ENCODE results near the gene ELF2. TPM values are rescaled to one million over a fixed set of nuclear protein-coding genes. Genes with fewer than 3 reads are reported as not detected.

The ELF2 gene
- total and polyA plus RNA-seq, 2 donors (not counting 3 experiments of a cell fraction or from before 2014, with no cell fraction given), result 16.4 to 35.1 TPM

DNA sequence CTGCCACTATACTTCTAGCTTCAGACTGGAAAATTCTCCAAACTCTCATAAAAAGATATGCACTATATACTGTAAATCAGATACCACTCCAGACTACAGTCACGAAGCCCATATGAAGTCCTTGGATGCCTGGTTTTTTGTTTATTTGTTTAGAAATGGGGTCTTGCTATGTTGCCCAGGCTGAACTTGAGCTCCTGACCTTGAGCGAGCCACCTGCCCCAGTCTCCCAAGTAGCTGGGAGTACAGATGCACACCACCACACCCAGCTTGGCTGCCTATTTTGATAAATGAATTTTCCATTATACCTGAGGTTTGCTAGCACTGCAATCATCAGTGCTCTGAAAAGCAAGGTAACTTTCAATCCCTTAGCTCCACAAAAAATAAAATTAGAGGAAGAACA is 53.1 kb downstream of the ELF2 start:
- Histone ChIP-seq H3K9ac (replicated peaks; ENCODE audit: extremely low read depth, insufficient read depth, low read length) (no peak overlapping the region), H3K4me2 (ENCODE audit: insufficient read depth, low read length) (no peak overlapping the region), H2AFZ (ENCODE audit: low read depth, low read length) (no peak overlapping the region), H3K9me1 (replicated peaks; ENCODE audit: control insufficient read depth, extremely low read depth, insufficient read depth, low read length) (no peaks in the 10 kb centered on the region), H3K4me3 (replicated peaks in 1 of 3; ENCODE audit: insufficient read depth in 1 of 3, low read depth in 1 of 3, low read length in 3 of 3) (no peak overlapping the region), H3K27me3 (ENCODE audit: control insufficient read depth in 2 of 2, insufficient read depth in 2 of 2, low read length in 2 of 2) (no peaks in the 10 kb centered on the region), H3K36me3 (ENCODE audit: control insufficient read depth in 2 of 2, extremely low read depth in 1 of 2, insufficient read depth in 2 of 2, low read length in 2 of 2) (no peaks in the 10 kb centered on the region), H3K27ac (ENCODE audit: insufficient read depth, low read depth, low read length) (no peak overlapping the region), H3K4me1 (ENCODE audit: control insufficient read depth, extremely low read depth, insufficient read depth, low read length) (no peaks in the 10 kb centered on the region), H3K9me3 (replicated peaks; ENCODE audit: control insufficient read depth, insufficient read depth, low read length) (no peaks in the 10 kb centered on the region), H4K20me1 (replicated peaks; ENCODE audit: control insufficient read depth, extremely low read depth, insufficient read depth, low read length) (no peaks in the 10 kb centered on the region), H3K79me2 (ENCODE audit: control insufficient read depth, insufficient read depth, low read length) (no peaks in the 10 kb centered on the region)
- DNase-seq (ENCODE audit: low read depth, low spot score), result no peak
- ChIA-PET CTCF (interaction anchor here (0.9 to 1.5 kb wide), 4 partner anchors 14 to 172 kb away, joined by 3 to 4 read pairs (median 4); no protein-coding TSS in a partner anchor), POLR2A (no interaction called here)
- BruUV-seq (replicated peaks), result no TSS peak
- no peak for FAIRE-seq
- no peak for TF ChIP-seq POLR2AphosphoS5 (IDR thresholded peaks at IDR 0.05; ENCODE audit: insufficient read depth, low read depth, low read length)
- intact Hi-C loops (cut with micrococcal nuclease), result no loop called here
- dilution Hi-C loops (cut with MboI; ENCODE audit: extremely low pct_ligation_motif_present, low sequenced_read_pairs), result no loop called here

DNA sequence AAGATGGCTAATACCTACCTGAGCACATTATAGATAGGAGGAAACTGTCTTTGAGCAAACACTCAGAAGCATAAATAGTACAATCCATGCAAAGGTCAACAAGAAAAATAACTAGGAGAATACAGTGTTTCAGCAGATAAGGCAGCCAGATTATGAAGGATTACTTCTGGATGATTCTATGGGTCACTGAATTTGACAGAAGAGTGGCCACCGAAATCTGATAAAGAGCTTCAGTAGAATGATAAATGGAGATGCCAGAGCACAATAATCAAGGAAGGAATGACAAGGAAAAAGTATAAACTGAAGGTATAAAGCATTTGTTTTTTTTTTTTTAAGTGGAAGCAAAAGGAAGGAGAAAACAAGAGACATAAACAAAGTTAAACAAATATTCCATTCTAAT is 58.7 kb downstream of the ELF2 start:
- ChIA-PET POLR2A (no interaction called here), CTCF (interaction anchor here (1.5 kb wide), 1 partner anchor 21 kb away, joined by 4 read pairs; no protein-coding TSS in a partner anchor)
- intact Hi-C loops (cut with micrococcal nuclease), result no loop called here
- FAIRE-seq, result no peak
- no peak overlapping the region for H3K4me2 ChIP-seq (ENCODE audit: insufficient read depth, low read length)
- BruUV-seq (replicated peaks), result no TSS peak
- no peaks in the 10 kb centered on the region for H3K79me2 ChIP-seq (ENCODE audit: control insufficient read depth, insufficient read depth, low read length)
- no peak overlapping the region for H3K9ac ChIP-seq (replicated peaks; ENCODE audit: extremely low read depth, insufficient read depth, low read length)
- no peaks in the 10 kb centered on the region for H3K4me1 ChIP-seq (ENCODE audit: control insufficient read depth, extremely low read depth, insufficient read depth, low read length)
- DNase-seq (ENCODE audit: low read depth, low spot score), result no peak
- no peaks in the 10 kb centered on the region for H3K36me3 ChIP-seq (ENCODE audit: control insufficient read depth in 2 of 2, extremely low read depth in 1 of 2, insufficient read depth in 2 of 2, low read length in 2 of 2)
- H3K9me3 ChIP-seq (replicated peaks; ENCODE audit: control insufficient read depth, insufficient read depth, low read length), result no peaks in the 10 kb centered on the region
- no peak overlapping the region for H3K27ac ChIP-seq (ENCODE audit: insufficient read depth, low read depth, low read length)
- dilution Hi-C loops (cut with MboI; ENCODE audit: extremely low pct_ligation_motif_present, low sequenced_read_pairs), result no loop called here
- H3K4me3 ChIP-seq (replicated peaks in 1 of 3; ENCODE audit: insufficient read depth in 1 of 3, low read depth in 1 of 3, low read length in 3 of 3), result no peak overlapping the region
- H2AFZ ChIP-seq (ENCODE audit: low read depth, low read length), result no peak overlapping the region
- H3K27me3 ChIP-seq (ENCODE audit: control insufficient read depth in 2 of 2, insufficient read depth in 2 of 2, low read length in 2 of 2), result no peaks in the 10 kb centered on the region
- TF ChIP-seq JUN (IDR thresholded peaks at IDR 0.05; ENCODE audit: borderline replicate concordance, insufficient read depth, insufficient read length, low read depth) (no peak), MYC (IDR thresholded peaks at IDR 0.05; ENCODE audit: low read depth, low read length) (no peak), POLR2A (IDR thresholded peaks at IDR 0.05; ENCODE audit: low read depth, low read length) (no peak), EZH2 (IDR thresholded peaks at IDR 0.05; ENCODE audit: borderline replicate concordance, low read depth, low read length, severe bottlenecking) (no peak), GATA2 (IDR thresholded peaks at IDR 0.05; ENCODE audit: insufficient read depth, insufficient read length, low read depth, low read length) (no peak), POLR2AphosphoS5 (IDR thresholded peaks at IDR 0.05; ENCODE audit: insufficient read depth, low read depth, low read length) (no peak), FOS (IDR thresholded peaks at IDR 0.05; ENCODE audit: borderline replicate concordance, insufficient read depth, low read length) (no peak)
- TF ChIP-seq, protein P1, sequence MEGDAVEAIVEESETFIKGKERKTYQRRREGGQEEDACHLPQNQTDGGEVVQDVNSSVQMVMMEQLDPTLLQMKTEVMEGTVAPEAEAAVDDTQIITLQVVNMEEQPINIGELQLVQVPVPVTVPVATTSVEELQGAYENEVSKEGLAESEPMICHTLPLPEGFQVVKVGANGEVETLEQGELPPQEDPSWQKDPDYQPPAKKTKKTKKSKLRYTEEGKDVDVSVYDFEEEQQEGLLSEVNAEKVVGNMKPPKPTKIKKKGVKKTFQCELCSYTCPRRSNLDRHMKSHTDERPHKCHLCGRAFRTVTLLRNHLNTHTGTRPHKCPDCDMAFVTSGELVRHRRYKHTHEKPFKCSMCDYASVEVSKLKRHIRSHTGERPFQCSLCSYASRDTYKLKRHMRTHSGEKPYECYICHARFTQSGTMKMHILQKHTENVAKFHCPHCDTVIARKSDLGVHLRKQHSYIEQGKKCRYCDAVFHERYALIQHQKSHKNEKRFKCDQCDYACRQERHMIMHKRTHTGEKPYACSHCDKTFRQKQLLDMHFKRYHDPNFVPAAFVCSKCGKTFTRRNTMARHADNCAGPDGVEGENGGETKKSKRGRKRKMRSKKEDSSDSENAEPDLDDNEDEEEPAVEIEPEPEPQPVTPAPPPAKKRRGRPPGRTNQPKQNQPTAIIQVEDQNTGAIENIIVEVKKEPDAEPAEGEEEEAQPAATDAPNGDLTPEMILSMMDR (IDR thresholded peaks at IDR 0.05; ENCODE audit: extremely low read depth in 1 of 2, insufficient read depth in 1 of 2, low read depth in 1 of 2, low read length in 2 of 2), result no peak
- TF ChIP-seq, protein P2, sequence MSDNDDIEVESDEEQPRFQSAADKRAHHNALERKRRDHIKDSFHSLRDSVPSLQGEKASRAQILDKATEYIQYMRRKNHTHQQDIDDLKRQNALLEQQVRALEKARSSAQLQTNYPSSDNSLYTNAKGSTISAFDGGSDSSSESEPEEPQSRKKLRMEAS (IDR thresholded peaks at IDR 0.05; ENCODE audit: insufficient read depth, insufficient read length), result no peak
- no peaks in the 10 kb centered on the region for H3K9me1 ChIP-seq (replicated peaks; ENCODE audit: control insufficient read depth, extremely low read depth, insufficient read depth, low read length)
- no peaks in the 10 kb centered on the region for H4K20me1 ChIP-seq (replicated peaks; ENCODE audit: control insufficient read depth, extremely low read depth, insufficient read depth, low read length)
